ENCODE results near the gene GDI2. TPM values are rescaled to one million over a fixed set of nuclear protein-coding genes. Genes with fewer than 3 reads are reported as not detected.

GDI2 gene
- total RNA-seq, 1 experiment from 2014 or later: 144 TPM

GRCh38 chr10:5723692-5724091, 89.5 kb downstream of the GDI2 start:
- no peak overlapping the region for H2AFZ ChIP-seq (ENCODE audit: low read depth, low read length, poor library complexity, severe bottlenecking)
- peaks cover 27% of the 10 kb centered on the region for H3K79me2 ChIP-seq (ENCODE audit: insufficient read depth, low read length)
- H3K36me3 ChIP-seq (ENCODE audit: control insufficient read depth in 1 of 2, insufficient read depth in 2 of 2, low read length in 2 of 2): peaks cover 16 to 28% of the 10 kb centered on the region in 2 experiments; a peak in 3 of 4 replicates
- no peak overlapping the region for H3K4me2 ChIP-seq (ENCODE audit: low read length)
- TF ChIP-seq CEBPB (IDR thresholded peaks at IDR 0.05; ENCODE audit: low read depth) (no peak), SRF (IDR thresholded peaks at IDR 0.05; ENCODE audit: low read depth) (no peak), EGR1 (IDR thresholded peaks at IDR 0.05; ENCODE audit: low read depth) (no peak), EZH2 (IDR thresholded peaks at IDR 0.05) (no peak), ZNF274 (IDR thresholded peaks at IDR 0.05; ENCODE audit: low read depth, low read length) (no peak), FOSL1 (IDR thresholded peaks at IDR 0.05; ENCODE audit: low read depth) (no peak), JUND (IDR thresholded peaks at IDR 0.05) (no peak), POLR2AphosphoS5 (IDR thresholded peaks at IDR 0.05; ENCODE audit: low read depth, low read length) (no peak), RAD21 (IDR thresholded peaks at IDR 0.05; ENCODE audit: low read depth) (no peak), POLR2A (IDR thresholded peaks at IDR 0.05; ENCODE audit: borderline replicate concordance, extremely low read depth, insufficient read depth, insufficient read length) (no peak), MAX (IDR thresholded peaks at IDR 0.05) (no peak)
- TF ChIP-seq, protein P1, sequence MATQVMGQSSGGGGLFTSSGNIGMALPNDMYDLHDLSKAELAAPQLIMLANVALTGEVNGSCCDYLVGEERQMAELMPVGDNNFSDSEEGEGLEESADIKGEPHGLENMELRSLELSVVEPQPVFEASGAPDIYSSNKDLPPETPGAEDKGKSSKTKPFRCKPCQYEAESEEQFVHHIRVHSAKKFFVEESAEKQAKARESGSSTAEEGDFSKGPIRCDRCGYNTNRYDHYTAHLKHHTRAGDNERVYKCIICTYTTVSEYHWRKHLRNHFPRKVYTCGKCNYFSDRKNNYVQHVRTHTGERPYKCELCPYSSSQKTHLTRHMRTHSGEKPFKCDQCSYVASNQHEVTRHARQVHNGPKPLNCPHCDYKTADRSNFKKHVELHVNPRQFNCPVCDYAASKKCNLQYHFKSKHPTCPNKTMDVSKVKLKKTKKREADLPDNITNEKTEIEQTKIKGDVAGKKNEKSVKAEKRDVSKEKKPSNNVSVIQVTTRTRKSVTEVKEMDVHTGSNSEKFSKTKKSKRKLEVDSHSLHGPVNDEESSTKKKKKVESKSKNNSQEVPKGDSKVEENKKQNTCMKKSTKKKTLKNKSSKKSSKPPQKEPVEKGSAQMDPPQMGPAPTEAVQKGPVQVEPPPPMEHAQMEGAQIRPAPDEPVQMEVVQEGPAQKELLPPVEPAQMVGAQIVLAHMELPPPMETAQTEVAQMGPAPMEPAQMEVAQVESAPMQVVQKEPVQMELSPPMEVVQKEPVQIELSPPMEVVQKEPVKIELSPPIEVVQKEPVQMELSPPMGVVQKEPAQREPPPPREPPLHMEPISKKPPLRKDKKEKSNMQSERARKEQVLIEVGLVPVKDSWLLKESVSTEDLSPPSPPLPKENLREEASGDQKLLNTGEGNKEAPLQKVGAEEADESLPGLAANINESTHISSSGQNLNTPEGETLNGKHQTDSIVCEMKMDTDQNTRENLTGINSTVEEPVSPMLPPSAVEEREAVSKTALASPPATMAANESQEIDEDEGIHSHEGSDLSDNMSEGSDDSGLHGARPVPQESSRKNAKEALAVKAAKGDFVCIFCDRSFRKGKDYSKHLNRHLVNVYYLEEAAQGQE (IDR thresholded peaks at IDR 0.05; ENCODE audit: low read depth): no peak
- TF ChIP-seq, protein P2, sequence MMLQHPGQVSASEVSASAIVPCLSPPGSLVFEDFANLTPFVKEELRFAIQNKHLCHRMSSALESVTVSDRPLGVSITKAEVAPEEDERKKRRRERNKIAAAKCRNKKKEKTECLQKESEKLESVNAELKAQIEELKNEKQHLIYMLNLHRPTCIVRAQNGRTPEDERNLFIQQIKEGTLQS (IDR thresholded peaks at IDR 0.05): no peak
- DNase-seq (ENCODE audit: low read depth, low spot score) (no peak), ATAC-seq (no peak)
- H3K4me1 ChIP-seq (ENCODE audit: control insufficient read depth in 1 of 2, insufficient read depth in 2 of 2, low read length in 2 of 2): peaks cover 0 to 12% of the 10 kb centered on the region in 2 experiments; a peak in 1 of 4 replicates
- no peaks in the 10 kb centered on the region for H3K27me3 ChIP-seq (ENCODE audit: insufficient read depth, low read length)
- intact Hi-C loops (cut with micrococcal nuclease): no loop called here
- ChIA-PET CTCF (no interaction called here), RAD21 (ENCODE audit: low non-redundant PET in 1 of 2, low total read pairs in 2 of 2, uncharacterized antibody in 2 of 2, unreplicated experiment in 2 of 2) (no interaction called here), POLR2A (no interaction called here)
- no peak overlapping the region for H3K4me3 ChIP-seq (replicated peaks in 1 of 2; ENCODE audit: low read depth in 1 of 2, low read length in 2 of 2)
- BruUV-seq (replicated peaks): no TSS peak
- no peaks in the 10 kb centered on the region for H3K9me3 ChIP-seq (ENCODE audit: control insufficient read depth in 1 of 2, insufficient read depth in 1 of 2, low read depth in 1 of 2, low read length in 2 of 2)
- no peaks in the 10 kb centered on the region; the same call in 1 of the 2 replicates for H4K20me1 ChIP-seq (ENCODE audit: insufficient read depth)
- no peak overlapping the region for H3K27ac ChIP-seq (ENCODE audit: low read depth, low read length)
- no peak overlapping the region for H3K9ac ChIP-seq (ENCODE audit: low read length)
- no peaks in the 10 kb centered on the region for H3K9me2 ChIP-seq (ENCODE audit: insufficient read depth)
